A673 (cell line): ENCODE data around the gene ROR2. TPM values are rescaled to one million over a fixed set of nuclear protein-coding genes. Genes with fewer than 3 reads are reported as not detected.

Experiments
- BruUV-seq: library from RNA; stranded (reverse); fragments of 400-500 nt; replicated peaks from 2 replicates; lab custom pipeline; 2021; lab: Mats Ljungman, UMichigan
- CTCF ChIA-PET: fragments of 300-600 bp; sonication (Branson Sonifier 250); formaldehyde crosslinking; loops from one replicate; lab custom pipeline; 2022; ENCODE audit warnings: antibody characterized with exemption; lab: Charles Lee
- POLR2A ChIA-PET: fragments of 300-600 bp; sonication (Branson Sonifier 250); formaldehyde crosslinking; loops from one replicate; lab custom pipeline; 2022; ENCODE audit warnings: antibody characterized with exemption; ENCODE audit not compliant: low non-redundant PET; lab: Charles Lee
- DNase-seq: peaks from one replicate; pipeline ENCODE4 v3.0.0-alpha.2; 2015; ENCODE audit warnings: low spot score
- H3K27ac ChIP-seq: fragments of 200-600 bp; sonication (generic); 2 replicates; pipeline ENCODE4 v1.5.1; 2016; ENCODE audit warnings: mixed run types, low read depth, mild to moderate bottlenecking, mixed read lengths, antibody characterized with exemption, low read length; ENCODE audit not compliant: poor library complexity, severe bottlenecking
- H3K27me3 ChIP-seq: fragments of 200-600 bp; sonication (generic); replicated peaks from 2 replicates; pipeline ENCODE4 v1.6.1; 2017; ENCODE audit warnings: mixed run types, low read depth, mild to moderate bottlenecking, mixed read lengths, antibody characterized with exemption, low read length; ENCODE audit not compliant: insufficient read depth, poor library complexity
- H3K36me3 ChIP-seq: fragments of 200-600 bp; sonication (generic); 2 replicates; pipeline ENCODE4 v1.6.1; 2016; ENCODE audit warnings: mixed run types, mild to moderate bottlenecking, mixed read lengths, antibody characterized with exemption, low read length; ENCODE audit not compliant: insufficient read depth, poor library complexity, severe bottlenecking
- H3K4me1 ChIP-seq: fragments of 200-600 bp; sonication (generic); 2 replicates; pipeline ENCODE4 v1.6.1; 2017; ENCODE audit warnings: mixed run types, mild to moderate bottlenecking, mixed read lengths, antibody characterized with exemption, low read length; ENCODE audit not compliant: insufficient read depth, poor library complexity, severe bottlenecking
- H3K4me3 ChIP-seq: fragments of 200-600 bp; sonication (generic); 2 replicates; pipeline ENCODE4 v1.5.1; 2016; ENCODE audit warnings: low read depth, mixed run types, mild to moderate bottlenecking, mixed read lengths, low read length; ENCODE audit not compliant: poor library complexity, severe bottlenecking
- H3K9me3 ChIP-seq: fragments of 200-600 bp; sonication (generic); 2 replicates; pipeline ENCODE4 v1.6.1; 2016; ENCODE audit warnings: mixed run types, low read depth, mild to moderate bottlenecking, mixed read lengths, antibody characterized with exemption, low read length; ENCODE audit not compliant: poor library complexity, severe bottlenecking
- CTCF ChIP-seq: fragments of 300-800, 200-600 bp; sonication (generic); conservative IDR thresholded peaks from 2 replicates; pipeline ENCODE4 v1.5.1; 2017; ENCODE audit warnings: low read depth, mild to moderate bottlenecking, antibody characterized with exemption, low read length, moderate library complexity, mixed read lengths
- EZH2 ChIP-seq: fragments of 200-600 bp; sonication (generic); IDR thresholded peaks from 2 replicates; pipeline ENCODE4 v1.6.1; 2017; ENCODE audit warnings: borderline replicate concordance, low read depth, mild to moderate bottlenecking, mixed read lengths, antibody characterized with exemption, low read length; ENCODE audit not compliant: poor library complexity, severe bottlenecking
- intact Hi-C: fragments of 100-400 bp; cut with micrococcal nuclease; formaldehyde crosslinking; loops from one replicate; pipeline ENCODE4 v1.10.0; 2022; ENCODE audit not compliant: unreplicated experiment
- total RNA-seq: library from RNA; stranded (reverse); gene quantifications from 2 replicates; pipeline ENCODE4 v1.2.3, GENCODE V29; 2021

Gene ROR2
- total RNA-seq, 1 experiment from 2014 or later = 12.3 TPM

- no peak for DNase-seq
- TF ChIP-seq CTCF (no peak), EZH2 (no peak)
- Histone ChIP-seq H3K36me3 (no peaks in the 10 kb centered on the region), H3K4me3 (no peak overlapping the region), H3K4me1 (peaks cover 31% of the 10 kb centered on the region), H3K27me3 (no peaks in the 10 kb centered on the region), H3K9me3 (no peaks in the 10 kb centered on the region), H3K27ac (no peak overlapping the region)
- ChIA-PET POLR2A (no interaction called here), CTCF (no interaction called here)
- intact Hi-C loops = no loop called here
- BruUV-seq = no TSS peak
These were observed 106.3 kb downstream of the ROR2 start for GRCh38 chr9:91843623-91844148.

- Histone ChIP-seq H3K27ac (no peak overlapping the region), H3K4me3 (no peak overlapping the region), H3K36me3 (no peaks in the 10 kb centered on the region), H3K4me1 (peaks cover 34% of the 10 kb centered on the region), H3K9me3 (no peaks in the 10 kb centered on the region), H3K27me3 (no peaks in the 10 kb centered on the region)
- TF ChIP-seq EZH2 (no peak), CTCF (no peak)
- no peak for DNase-seq
- intact Hi-C loops = no loop called here
- no TSS peak for BruUV-seq
- CTCF ChIA-PET = no interaction called here
- POLR2A ChIA-PET = no interaction called here
These were observed 106.9 kb downstream of the ROR2 start for GRCh38 chr9:91843093-91843492.

GRCh38 chr9:91842358-91843049, 107.5 kb downstream of the ROR2 start:
- no peak for DNase-seq
- H3K36me3 ChIP-seq = no peaks in the 10 kb centered on the region
- H3K9me3 ChIP-seq = no peaks in the 10 kb centered on the region
- no peak overlapping the region for H3K4me3 ChIP-seq
- peaks cover 34% of the 10 kb centered on the region for H3K4me1 ChIP-seq
- POLR2A ChIA-PET = interaction anchor here (0.6 kb wide), 1 partner anchor 104 kb away, joined by 3 read pairs; no protein-coding TSS in a partner anchor
- TF ChIP-seq EZH2 (no peak), CTCF (no peak)
- intact Hi-C loops = no loop called here
- CTCF ChIA-PET = no interaction called here
- no TSS peak for BruUV-seq
- H3K27ac ChIP-seq = no peak overlapping the region
- H3K27me3 ChIP-seq = no peaks in the 10 kb centered on the region
